Activated naive CD8-positive, alpha-beta T cell treated with anti-CD3 and anti-CD28 coated beads, Interleukin-2, amount 50 U/mL, for 24 hours (primary cell): ENCODE data around the gene GATB.

Source experiments
- ATAC-seq: fragments of 150-1000 bp; cut with Tn5 transposase; one replicate; pipeline ENCODE4 v1.10.0; 2021
- DNase-seq: peaks from one replicate; pipeline ENCODE4 v3.0.0; 2021
- H3K27ac Mint-ChIP-seq: one replicate; pipeline ENCODE4 v1.8.0; 2021; ENCODE audit warnings: mild to moderate bottlenecking, mixed read lengths
- H3K27me3 Mint-ChIP-seq: one replicate; pipeline ENCODE4 v1.8.0; 2021; ENCODE audit warnings: mixed read lengths
- H3K36me3 Mint-ChIP-seq: one replicate; pipeline ENCODE4 v1.8.0; 2021; ENCODE audit warnings: low read depth, mixed read lengths
- H3K4me1 Mint-ChIP-seq: one replicate; pipeline ENCODE4 v1.8.0; 2021; ENCODE audit warnings: mixed read lengths
- H3K4me3 Mint-ChIP-seq: one replicate; pipeline ENCODE4 v1.8.0; 2021; ENCODE audit warnings: mild to moderate bottlenecking, moderate library complexity, mixed read lengths
- H3K9me3 Mint-ChIP-seq: one replicate; pipeline ENCODE4 v1.8.0; 2021; ENCODE audit warnings: mixed read lengths

Gene GATB

DNA sequence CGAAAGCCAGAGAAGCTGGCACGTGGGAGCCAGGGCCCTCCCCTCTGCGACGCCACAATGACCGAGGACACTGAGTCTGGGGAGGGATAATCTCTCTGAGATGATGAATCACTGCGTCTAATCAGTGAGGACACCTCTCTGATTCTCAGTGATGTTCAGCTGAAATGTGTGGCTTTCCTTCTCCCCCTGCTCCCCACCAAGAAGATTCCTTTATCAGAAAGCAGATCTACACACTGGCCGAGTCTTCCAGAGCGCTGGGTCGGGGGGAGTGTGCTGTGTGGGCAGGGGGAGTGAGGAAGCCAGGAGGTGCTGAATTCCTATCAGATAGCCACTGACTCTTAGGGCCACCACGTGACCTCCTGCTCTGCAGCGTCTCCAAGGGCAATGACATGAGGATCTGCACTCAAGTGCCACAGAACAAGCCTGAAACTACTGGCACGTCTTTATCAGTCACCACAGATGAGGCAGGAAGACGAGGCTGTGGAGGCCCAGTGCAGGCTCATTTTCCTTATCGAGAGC lies 89.2 kb downstream of the GATB start:
- no peak for DNase-seq
- Mint-ChIP-seq H3K27me3 (no peaks in the 10 kb centered on the region), H3K27ac (no peak overlapping the region), H3K4me1 (no peaks in the 10 kb centered on the region), H3K4me3 (no peak overlapping the region), H3K9me3 (no peaks in the 10 kb centered on the region), H3K36me3 (no peaks in the 10 kb centered on the region)
- ATAC-seq, result no peak

DNA sequence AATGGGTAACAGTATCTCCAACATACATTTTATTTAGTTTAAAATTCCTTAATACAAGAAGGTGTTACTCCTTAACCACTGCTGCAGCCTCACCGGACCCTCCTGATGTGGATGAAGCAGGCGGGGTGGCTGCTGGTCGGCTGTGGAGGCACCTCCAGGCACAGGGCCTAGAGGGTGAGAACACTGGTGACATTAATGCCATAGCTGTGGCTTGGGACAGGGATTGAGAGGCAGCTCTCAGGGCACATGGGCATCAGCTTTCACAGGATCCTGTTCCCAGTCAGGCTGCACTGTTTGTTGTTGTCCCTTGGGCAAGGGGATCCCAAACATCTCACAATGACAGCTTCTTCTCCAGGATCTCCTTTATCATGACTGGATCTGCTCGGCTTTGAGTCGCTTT lies 90.0 kb downstream of the GATB start:
- no peaks in the 10 kb centered on the region for H3K9me3 Mint-ChIP-seq
- H3K27ac Mint-ChIP-seq, result no peak overlapping the region
- no peaks in the 10 kb centered on the region for H3K27me3 Mint-ChIP-seq
- H3K4me1 Mint-ChIP-seq, result no peaks in the 10 kb centered on the region
- H3K36me3 Mint-ChIP-seq, result no peaks in the 10 kb centered on the region
- no peak overlapping the region for H3K4me3 Mint-ChIP-seq
- no peak for ATAC-seq
- DNase-seq, result no peak

DNA sequence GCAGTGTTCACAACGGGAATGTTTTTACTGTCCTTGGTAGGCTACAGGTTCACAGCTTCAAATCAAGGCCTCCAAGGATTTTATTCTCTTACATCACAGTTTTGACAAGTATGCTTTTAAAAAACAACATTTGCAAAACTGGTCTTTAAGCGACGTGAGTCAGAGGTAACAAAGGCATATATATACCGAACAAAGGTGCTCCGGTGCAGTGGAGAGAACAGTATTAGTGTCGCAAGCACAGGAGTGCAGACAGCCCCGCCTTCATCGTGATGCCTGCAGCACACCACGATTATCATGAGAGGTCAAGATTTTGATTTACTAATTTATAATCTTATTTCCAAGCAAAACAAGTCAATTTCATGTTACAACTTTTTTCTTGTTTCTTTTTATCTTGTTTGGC lies 90.8 kb downstream of the GATB start:
- Mint-ChIP-seq H3K27me3 (no peaks in the 10 kb centered on the region), H3K27ac (no peak overlapping the region), H3K36me3 (no peaks in the 10 kb centered on the region), H3K9me3 (no peaks in the 10 kb centered on the region), H3K4me3 (no peak overlapping the region), H3K4me1 (no peaks in the 10 kb centered on the region)
- ATAC-seq, result no peak
- no peak for DNase-seq

DNA sequence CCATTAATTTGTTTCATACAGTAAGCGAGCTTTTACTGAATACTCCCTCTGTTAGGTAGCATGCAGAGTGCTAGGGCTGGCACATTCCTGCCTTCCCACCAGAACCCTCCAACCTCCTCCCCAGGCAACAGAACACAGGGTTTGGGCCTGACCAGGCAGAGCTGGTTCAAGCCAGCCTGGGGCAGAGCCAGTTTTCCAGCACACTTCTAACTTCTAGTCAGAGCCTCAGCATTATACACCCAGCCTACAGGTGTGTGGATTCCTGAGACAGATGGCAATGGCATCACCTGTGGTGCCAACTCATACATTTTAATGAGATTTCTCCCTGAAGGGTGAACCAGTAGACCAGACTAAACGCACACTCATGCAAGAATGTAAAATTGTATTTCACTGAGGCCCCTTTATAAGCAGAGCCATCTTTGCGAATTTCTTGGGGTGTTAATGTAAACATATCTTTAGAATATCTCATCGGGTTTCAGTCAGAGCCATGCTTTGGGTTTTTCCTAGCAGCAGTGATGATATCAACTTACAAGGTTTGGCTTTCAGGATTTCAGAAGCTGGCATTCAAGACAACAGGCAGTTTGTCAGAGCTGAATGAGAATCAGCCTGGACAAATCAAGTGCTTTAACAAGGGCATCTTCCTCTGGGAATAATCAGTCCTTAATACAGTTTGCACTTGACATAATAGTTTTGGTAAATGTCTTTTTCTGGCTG lies 92.0 kb downstream of the GATB start:
- no peak overlapping the region for H3K4me3 Mint-ChIP-seq
- no peaks in the 10 kb centered on the region for H3K36me3 Mint-ChIP-seq
- no peaks in the 10 kb centered on the region for H3K9me3 Mint-ChIP-seq
- no peaks in the 10 kb centered on the region for H3K27me3 Mint-ChIP-seq
- no peak for ATAC-seq
- H3K27ac Mint-ChIP-seq, result no peak overlapping the region
- no peaks in the 10 kb centered on the region for H3K4me1 Mint-ChIP-seq
- no peak for DNase-seq

DNA sequence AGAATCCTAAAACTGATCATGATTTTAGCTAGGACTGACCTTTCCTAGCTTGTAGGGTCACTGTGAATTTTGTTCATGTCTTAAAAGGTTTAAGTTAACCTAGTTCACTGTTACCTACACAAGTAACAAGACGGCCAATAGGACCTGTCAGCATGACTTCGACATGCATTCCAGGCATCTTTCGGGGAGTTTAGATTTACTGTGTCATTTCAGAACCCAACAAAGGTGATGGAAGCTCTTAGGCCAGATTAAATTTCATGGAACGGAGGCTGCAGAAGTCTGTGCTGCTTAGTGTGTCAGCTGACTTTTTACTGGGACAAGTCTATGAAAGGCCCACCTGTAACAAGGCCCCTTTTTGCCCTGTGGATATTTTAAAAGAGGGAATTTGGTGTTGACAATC lies 93.1 kb downstream of the GATB start:
- DNase-seq (no peak), ATAC-seq (no peak)
- no peaks in the 10 kb centered on the region for H3K27me3 Mint-ChIP-seq
- H3K4me3 Mint-ChIP-seq, result no peak overlapping the region
- H3K27ac Mint-ChIP-seq, result no peak overlapping the region
- H3K9me3 Mint-ChIP-seq, result no peaks in the 10 kb centered on the region
- H3K4me1 Mint-ChIP-seq, result no peaks in the 10 kb centered on the region
- H3K36me3 Mint-ChIP-seq, result no peaks in the 10 kb centered on the region

DNA sequence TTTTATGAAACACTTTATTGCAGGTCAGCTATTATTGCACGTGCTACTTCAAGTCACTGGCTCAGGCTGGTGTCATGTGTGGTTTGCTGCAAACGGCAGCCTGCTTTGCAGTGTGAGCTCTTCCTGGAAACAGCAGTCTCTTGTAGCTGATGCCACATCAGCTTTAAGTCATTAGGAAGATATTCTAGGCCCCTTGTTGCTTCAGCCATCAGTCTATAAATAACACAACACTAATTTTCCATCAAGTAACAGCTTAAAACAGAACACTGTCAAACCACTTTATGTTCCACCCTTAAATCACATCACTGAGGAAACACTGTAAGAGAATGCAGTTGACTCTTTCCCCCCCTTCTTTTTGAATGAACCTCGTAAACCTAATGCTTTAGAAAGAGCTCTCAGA lies 93.8 kb downstream of the GATB start:
- H3K27me3 Mint-ChIP-seq, result no peaks in the 10 kb centered on the region
- no peaks in the 10 kb centered on the region for H3K4me1 Mint-ChIP-seq
- H3K36me3 Mint-ChIP-seq, result no peaks in the 10 kb centered on the region
- H3K27ac Mint-ChIP-seq, result no peak overlapping the region
- H3K4me3 Mint-ChIP-seq, result no peak overlapping the region
- DNase-seq (no peak), ATAC-seq (no peak)
- H3K9me3 Mint-ChIP-seq, result no peaks in the 10 kb centered on the region

DNA sequence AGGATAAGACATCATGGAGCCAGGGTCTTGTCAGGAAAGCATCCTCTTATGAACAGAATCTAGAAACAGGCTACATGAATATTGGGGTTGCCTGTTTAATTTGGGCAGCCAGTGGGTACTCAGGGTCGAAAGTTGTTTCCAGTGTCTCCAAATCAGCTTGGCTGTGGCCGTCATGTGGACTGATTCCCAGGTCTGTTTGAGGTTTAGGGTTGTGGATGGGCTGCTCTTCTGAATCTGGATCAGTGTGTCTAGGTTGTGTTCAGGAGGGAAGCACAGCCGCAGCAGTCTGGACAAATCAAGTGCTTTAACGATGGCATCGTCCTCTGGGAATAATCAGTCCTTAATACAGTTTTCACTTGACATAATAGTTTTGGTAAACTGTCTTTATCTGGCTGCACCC lies 94.3 kb downstream of the GATB start:
- ATAC-seq, result no peak
- Mint-ChIP-seq H3K4me1 (no peaks in the 10 kb centered on the region), H3K36me3 (no peaks in the 10 kb centered on the region), H3K27me3 (no peaks in the 10 kb centered on the region), H3K27ac (no peak overlapping the region), H3K9me3 (no peaks in the 10 kb centered on the region), H3K4me3 (no peak overlapping the region)
- no peak for DNase-seq

DNA sequence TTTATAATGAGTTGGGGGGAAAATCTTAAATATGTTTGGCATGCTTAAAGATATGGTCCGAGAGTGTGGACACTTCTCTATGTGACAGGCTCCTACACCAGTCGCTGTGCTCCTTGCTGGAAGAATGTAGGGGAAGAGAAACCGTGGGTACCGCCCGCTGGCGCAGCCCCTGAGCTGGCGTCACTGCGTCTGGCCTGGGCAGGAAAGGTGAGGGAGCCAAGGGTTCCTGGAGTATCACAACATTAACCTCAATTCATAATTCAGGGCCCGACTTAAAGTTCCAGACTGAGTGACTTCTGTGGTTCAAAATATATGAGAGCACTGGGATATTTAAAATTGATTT lies 95.1 kb downstream of the GATB start:
- Mint-ChIP-seq H3K4me3 (no peak overlapping the region), H3K4me1 (no peaks in the 10 kb centered on the region), H3K27ac (no peak overlapping the region), H3K9me3 (no peaks in the 10 kb centered on the region), H3K36me3 (no peaks in the 10 kb centered on the region), H3K27me3 (no peaks in the 10 kb centered on the region)
- DNase-seq (no peak), ATAC-seq (no peak)

DNA sequence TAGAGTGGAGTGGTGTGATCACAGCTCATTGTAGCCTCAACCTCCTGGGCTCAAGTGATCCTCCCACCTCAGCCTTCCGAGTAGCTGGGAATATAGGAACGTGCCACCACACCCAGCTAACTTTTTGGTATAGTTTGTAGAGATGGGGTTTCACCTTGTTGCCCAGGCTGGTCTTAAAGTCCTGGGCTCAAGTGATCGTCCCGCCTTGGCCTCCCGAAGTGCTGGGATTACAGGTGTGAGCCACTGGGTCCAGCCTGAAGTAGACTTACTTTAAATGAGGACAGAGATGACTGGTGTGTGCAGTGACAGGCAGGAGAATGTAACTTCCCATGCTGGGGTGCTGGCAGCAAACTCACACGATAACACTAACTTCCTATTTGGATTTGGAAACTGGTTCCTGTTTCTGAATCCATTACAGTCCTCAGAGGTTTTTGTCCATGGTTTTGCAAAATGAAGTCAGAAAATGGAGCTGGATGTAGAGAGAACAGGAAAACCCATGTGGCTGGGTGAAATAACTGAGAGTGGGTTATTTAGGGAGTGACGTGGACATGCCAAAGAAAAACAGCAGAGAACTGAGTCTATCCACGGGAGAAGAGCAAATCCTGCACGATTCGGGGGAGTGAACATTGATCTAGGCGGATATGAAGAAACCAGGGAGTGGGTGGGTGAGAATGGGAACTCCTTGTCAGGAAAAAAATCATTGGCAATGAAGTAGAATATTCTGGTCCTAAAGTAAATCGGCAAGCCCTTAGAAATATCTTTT lies 95.6 kb downstream of the GATB start:
- Mint-ChIP-seq H3K4me3 (no peak overlapping the region), H3K36me3 (no peaks in the 10 kb centered on the region), H3K4me1 (no peaks in the 10 kb centered on the region), H3K27me3 (no peaks in the 10 kb centered on the region), H3K9me3 (no peaks in the 10 kb centered on the region), H3K27ac (no peak overlapping the region)
- ATAC-seq, result no peak
- DNase-seq, result no peak

DNA sequence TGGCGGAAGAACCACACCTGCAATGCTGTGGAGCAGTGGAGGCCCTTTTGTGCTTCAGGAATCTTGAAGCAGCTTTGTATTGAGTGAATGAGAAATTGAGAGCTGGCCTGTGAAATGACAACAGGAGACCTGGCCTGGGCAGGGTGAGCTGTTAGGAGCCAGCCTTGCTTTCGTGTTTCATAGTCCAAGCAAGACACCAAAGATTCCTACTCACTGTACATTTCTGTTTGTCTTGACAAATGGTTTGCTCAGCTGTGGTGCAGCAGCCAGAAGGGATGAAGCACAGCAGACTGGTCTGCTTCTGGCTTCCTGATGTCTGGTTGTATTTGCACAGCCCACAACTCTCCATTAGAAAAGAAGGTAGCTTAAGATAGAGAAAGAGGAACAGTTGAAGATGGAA lies 96.5 kb downstream of the GATB start:
- Mint-ChIP-seq H3K4me3 (no peak overlapping the region), H3K27ac (no peak overlapping the region), H3K4me1 (peaks cover 5% of the 10 kb centered on the region), H3K9me3 (no peaks in the 10 kb centered on the region), H3K27me3 (no peaks in the 10 kb centered on the region), H3K36me3 (no peaks in the 10 kb centered on the region)
- ATAC-seq (no peak), DNase-seq (no peak)

DNA sequence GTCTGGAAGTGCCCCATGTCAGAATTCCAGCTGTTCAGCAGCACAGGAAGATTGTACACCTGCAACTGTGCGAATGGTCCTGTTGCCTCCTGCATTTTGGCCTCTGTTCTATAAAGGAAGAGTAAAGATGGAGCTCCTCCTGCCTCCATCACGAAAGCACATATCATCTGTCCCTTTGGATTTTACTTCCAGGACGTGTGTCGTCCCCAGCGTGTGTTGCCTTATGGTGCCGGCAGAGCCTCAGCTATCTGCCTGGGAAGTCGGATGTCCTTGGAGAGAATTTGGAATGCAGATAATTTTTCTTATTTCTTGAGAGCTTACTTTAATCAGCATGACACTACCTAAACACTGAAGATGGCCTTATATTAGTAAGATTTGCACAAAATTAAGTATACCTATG lies 97.7 kb downstream of the GATB start:
- no peak overlapping the region for H3K27ac Mint-ChIP-seq

DNA sequence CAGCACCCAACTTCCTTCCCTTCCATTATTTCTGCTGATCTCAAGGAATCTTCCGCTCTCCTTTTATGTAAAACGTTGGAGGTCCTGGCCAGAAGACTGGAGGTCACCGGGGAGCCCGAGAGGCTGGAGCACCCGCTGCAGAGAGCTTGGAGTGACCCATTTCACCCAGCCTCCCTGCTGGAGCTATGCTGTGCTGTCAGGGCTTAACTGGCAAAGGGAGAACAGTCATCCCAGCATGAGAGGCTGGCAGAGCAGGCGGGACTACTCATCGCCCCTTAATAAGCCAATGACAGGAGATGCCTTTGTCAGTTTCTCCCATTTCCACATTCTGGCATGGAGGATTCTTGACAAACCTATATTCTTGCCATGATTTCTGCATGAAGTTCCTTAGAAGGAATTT lies 98.9 kb downstream of the GATB start:
- no peak overlapping the region for H3K27ac Mint-ChIP-seq
- no peak for DNase-seq
- no peaks in the 10 kb centered on the region for H3K9me3 Mint-ChIP-seq
- ATAC-seq, result no peak
- H3K4me3 Mint-ChIP-seq, result no peak overlapping the region
- peaks cover 9% of the 10 kb centered on the region for H3K4me1 Mint-ChIP-seq
- H3K27me3 Mint-ChIP-seq, result no peaks in the 10 kb centered on the region
- H3K36me3 Mint-ChIP-seq, result no peaks in the 10 kb centered on the region

More for the DNA sequence above, 97.7 kb downstream of the GATB start:
- DNase-seq (no peak), ATAC-seq (no peak)
- H3K9me3 Mint-ChIP-seq, result no peaks in the 10 kb centered on the region
- H3K36me3 Mint-ChIP-seq, result no peaks in the 10 kb centered on the region
- H3K27me3 Mint-ChIP-seq, result no peaks in the 10 kb centered on the region
- H3K4me1 Mint-ChIP-seq, result peaks cover 9% of the 10 kb centered on the region
- no peak overlapping the region for H3K4me3 Mint-ChIP-seq

DNA sequence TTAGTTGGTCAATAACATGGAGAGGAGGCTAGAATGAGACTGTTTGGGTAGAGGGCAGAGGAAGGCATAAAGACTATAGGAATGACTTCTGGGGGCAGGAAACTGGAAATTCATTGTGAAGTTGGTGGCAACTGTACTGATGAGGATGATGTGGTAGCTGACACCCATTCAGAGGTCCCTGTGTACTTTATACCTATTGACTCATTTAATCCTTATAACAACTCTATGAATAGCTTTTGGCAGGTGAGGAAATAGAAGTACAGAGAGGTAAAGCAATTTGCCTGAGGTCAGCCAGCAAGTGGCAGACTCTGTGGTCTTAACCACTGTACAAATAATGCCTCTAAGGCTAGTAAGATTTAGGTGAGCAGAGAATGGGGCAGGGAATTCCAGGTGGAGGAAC lies 100.1 kb downstream of the GATB start:
- Mint-ChIP-seq H3K9me3 (no peaks in the 10 kb centered on the region), H3K4me3 (no peak overlapping the region), H3K27me3 (no peaks in the 10 kb centered on the region), H3K4me1 (peaks cover 9% of the 10 kb centered on the region), H3K36me3 (no peaks in the 10 kb centered on the region), H3K27ac (no peak overlapping the region)
- DNase-seq (no peak), ATAC-seq (no peak)

DNA sequence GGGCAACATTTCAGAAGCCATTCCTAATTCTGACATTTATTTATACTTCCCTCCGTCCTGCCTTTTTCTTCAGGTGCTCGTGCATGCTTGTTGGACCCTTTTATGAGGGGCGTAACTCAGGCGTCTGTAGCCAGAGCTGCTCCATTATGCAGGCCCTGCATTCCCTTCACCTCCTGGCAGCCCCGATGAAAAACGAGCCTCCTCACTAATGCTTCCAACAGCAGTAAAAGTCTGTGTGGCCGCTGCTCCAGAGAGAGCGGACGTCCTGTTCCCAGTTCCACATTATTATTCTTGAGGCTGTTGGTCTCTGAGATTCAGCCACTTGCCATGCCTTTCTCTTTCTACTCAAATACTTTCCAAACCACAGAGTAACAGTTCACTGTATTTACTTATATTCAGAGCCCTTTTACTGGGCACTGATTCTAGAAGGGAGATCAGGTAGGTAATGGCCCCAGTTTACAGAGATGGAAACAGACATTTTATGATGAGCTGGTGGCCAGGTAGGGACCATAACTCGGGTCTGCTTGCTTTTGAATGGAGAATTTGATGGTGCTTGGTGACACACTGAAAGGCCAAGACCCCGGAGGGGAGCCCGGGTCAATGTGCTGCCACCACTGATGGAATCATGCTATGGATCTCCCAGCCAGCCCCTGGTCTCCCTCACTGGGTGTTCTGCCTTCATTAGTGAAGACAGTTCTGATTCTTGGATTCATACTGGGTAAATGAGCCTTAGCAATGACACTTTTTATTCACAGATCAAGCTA lies 101.0 kb downstream of the GATB start:
- no peaks in the 10 kb centered on the region for H3K36me3 Mint-ChIP-seq
- H3K27me3 Mint-ChIP-seq, result no peaks in the 10 kb centered on the region
- H3K9me3 Mint-ChIP-seq, result no peaks in the 10 kb centered on the region
- ATAC-seq, result no peak
- H3K27ac Mint-ChIP-seq, result no peak overlapping the region
- peaks cover 9% of the 10 kb centered on the region for H3K4me1 Mint-ChIP-seq
- H3K4me3 Mint-ChIP-seq, result no peak overlapping the region
- no peak for DNase-seq
